Naive thymus-derived CD4-positive, alpha-beta T cell (primary cell): ENCODE results near the gene TMEM186. TPM values are rescaled to one million over a fixed set of nuclear protein-coding genes. Genes with fewer than 3 reads are reported as not detected.
A peak's percentile ranks its signal among the peaks of the same experiment; 100 is the strongest.
"Not testable (repeated sequence)": the region's sequence is repeated elsewhere in the genome, so short reads cannot be mapped to it uniquely, and the experiment has no call there.

Experiments
- ATAC-seq: fragments of 150-1000 bp; cut with Tn5 transposase; 2 replicates; pipeline ENCODE4 v1.10.0; 2021; ENCODE audit warnings: mild to moderate bottlenecking, moderate library complexity
- CTCF ChIA-PET: fragments of 350-600 bp; sonication (Branson Sonifier 250); formaldehyde crosslinking; loops from one replicate; lab custom pipeline; 2021; ENCODE audit warnings: antibody characterized with exemption; lab: Charles Lee
- POLR2A ChIA-PET: fragments of 350-600 bp; sonication (Branson Sonifier 250); formaldehyde crosslinking; loops from one replicate; lab custom pipeline; 2021; ENCODE audit warnings: antibody characterized with exemption, inconsistent platforms; lab: Charles Lee
- DNase-seq, 9 donors: peaks; one replicate each; pipeline versions ENCODE4 v3.0.0 to v3.0.0-alpha.2; 2020 to 2022; ENCODE audit warnings: mixed read lengths in 1 of 9
- H3K27ac ChIP-seq: one replicate; pipeline ENCODE4 v1.7.0; 2013; ENCODE audit warnings: mild to moderate bottlenecking, low read depth, low read length, moderate library complexity
- H3K27me3 ChIP-seq, 2 donors: one replicate each; pipeline ENCODE4 v1.7.0; 2013; ENCODE audit warnings: low read length in 2 of 2, mild to moderate bottlenecking in 2 of 2, moderate library complexity in 2 of 2; ENCODE audit not compliant: control insufficient read depth in 2 of 2, insufficient read depth in 2 of 2
- H3K36me3 ChIP-seq, 3 experiments: 1 replicate in 2 of 3; 2 replicates in 1 of 3; pipeline ENCODE4 v1.7.0; 2013; ENCODE audit warnings: low read length in 3 of 3, mild to moderate bottlenecking in 3 of 3, moderate library complexity in 1 of 3; ENCODE audit not compliant: insufficient read depth in 3 of 3, control insufficient read depth in 2 of 3
- H3K4me1 ChIP-seq, 2 donors: one replicate each; pipeline ENCODE4 v1.7.0; 2013; ENCODE audit warnings: low read length in 2 of 2, mild to moderate bottlenecking in 2 of 2, moderate library complexity in 1 of 2; ENCODE audit not compliant: control insufficient read depth in 2 of 2, insufficient read depth in 2 of 2
- H3K4me3 ChIP-seq: 2 replicates; pipeline ENCODE4 v1.7.0; 2013; ENCODE audit warnings: mild to moderate bottlenecking, low read length
- H3K9me3 ChIP-seq, 3 experiments: 1 replicate in 2 of 3; 2 replicates in 1 of 3; pipeline ENCODE4 v1.7.0; 2013; ENCODE audit warnings: low read length in 3 of 3; ENCODE audit not compliant: control insufficient read depth in 2 of 3
- H3K27ac Mint-ChIP-seq, 9 donors: one replicate each; pipeline ENCODE4 v1.8.0; 2020 to 2022; ENCODE audit warnings: mixed read lengths in 9 of 9, mild to moderate bottlenecking in 8 of 9, moderate library complexity in 5 of 9, inconsistent platforms in 2 of 9
- H3K27me3 Mint-ChIP-seq, 5 donors: one replicate each; pipeline ENCODE4 v1.8.0; 2021 to 2022; ENCODE audit warnings: mixed read lengths in 5 of 5, mild to moderate bottlenecking in 1 of 5
- H3K36me3 Mint-ChIP-seq, 5 donors: one replicate each; pipeline ENCODE4 v1.8.0; 2020 to 2022; ENCODE audit warnings: mixed read lengths in 5 of 5, mild to moderate bottlenecking in 3 of 5, inconsistent platforms in 1 of 5
- H3K4me1 Mint-ChIP-seq, 7 donors: one replicate each; pipeline ENCODE4 v1.8.0; 2020 to 2022; ENCODE audit warnings: mixed read lengths in 7 of 7, mild to moderate bottlenecking in 3 of 7, inconsistent platforms in 1 of 7
- H3K4me3 Mint-ChIP-seq, 10 donors: one replicate each; pipeline ENCODE4 v1.8.0; 2020 to 2022; ENCODE audit warnings: mild to moderate bottlenecking in 10 of 10, mixed read lengths in 10 of 10, moderate library complexity in 6 of 10, inconsistent platforms in 2 of 10
- H3K9me3 Mint-ChIP-seq, 11 donors: one replicate each; pipeline ENCODE4 v1.8.0; 2020 to 2022; ENCODE audit warnings: mixed read lengths in 11 of 11, mild to moderate bottlenecking in 4 of 11, inconsistent platforms in 1 of 11, moderate library complexity in 1 of 11
- intact Hi-C, 2 donors: fragments of 100-400 bp; cut with micrococcal nuclease; formaldehyde crosslinking; loops; one replicate each; pipeline ENCODE4 v1.15.1; 2023
- polyA plus RNA-seq, 2 donors: library from polyadenylated mRNA; unstranded; fragments of 300-500 nt; fragmentation: Illumina TruSeq; gene quantifications; one replicate each; pipeline ENCODE4 v1.2.3, GENCODE V29; 2021
- total RNA-seq, 6 experiments: library from RNA in 5 of 6; stranded (reverse) in 5 of 6; gene quantifications; 1 replicate in 5 of 6; 2 replicates in 1 of 6; pipeline ENCODE4 v1.2.3 and lab custom pipeline; 2021 to 2026

Gene TMEM186, protein sequence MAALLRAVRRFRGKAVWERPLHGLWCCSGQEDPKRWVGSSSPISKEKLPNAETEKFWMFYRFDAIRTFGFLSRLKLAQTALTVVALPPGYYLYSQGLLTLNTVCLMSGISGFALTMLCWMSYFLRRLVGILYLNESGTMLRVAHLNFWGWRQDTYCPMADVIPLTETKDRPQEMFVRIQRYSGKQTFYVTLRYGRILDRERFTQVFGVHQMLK
- 10 to 100 TPM in 3 of 5 experiments, 1 to 10 TPM in 2; 3.2 to 16.3 (median 11.3) TPM for total RNA-seq
- polyA plus RNA-seq: 10 to 100 TPM; 15.3 to 20.8 TPM
- 3.6 reads per million, percentile 19 among the genes with 10 or more reads in this experiment for total RNA-seq (lab: John Stamatoyannopoulos, UW)

GRCh38 chr16:8797364-8798173 lies at the start of gene TMEM186, which contains the start of gene PMM2:
TMEM186 (minus strand) TSS chr16:8797639; CDS start chr16:8797614, 25 bp downstream.
PMM2 (plus strand) TSS chr16:8797839; CDS start chr16:8797883, 44 bp downstream.
- H3K27me3 ChIP-seq: no peaks in the 10 kb centered on the region
- intact Hi-C loops: loop anchor here (1.0 to 5.0 kb wide), 12 partner anchors 19 to 1946 kb away; partner anchors contain the start of genes ABAT (in 2 of the 2), METTL22 (in 2 of the 2), USP7 (in 2 of the 2) and HAPSTR1 (in 1 of the 2)
- Mint-ChIP-seq H3K27ac (peak within 1 kb of the TSS; percentile 87 to 95 (median 92)), H3K4me3 (peak within 1 kb of the TSS; percentile 91 to 99 (median 96)), H3K36me3 (peaks cover 0 to 10% (median 5%) of the 10 kb centered on the region in 5 donors), H3K9me3 (no peaks in the 10 kb centered on the region), H3K27me3 (no peaks in the 10 kb centered on the region), H3K4me1 (peaks cover 19 to 71% (median 49%) of the 10 kb centered on the region in 7 donors)
- DNase-seq (peak; percentile 78 to 96 (median 93)), ATAC-seq (peak; percentile 99)
- peak within 1 kb of the TSS; percentile 90 for H3K4me3 ChIP-seq
- no peaks in the 10 kb centered on the region for H3K9me3 ChIP-seq
- H3K4me1 ChIP-seq: peaks cover 25 to 32% of the 10 kb centered on the region in 2 donors
- POLR2A ChIA-PET: interaction anchor here (0.8 to 3.9 kb wide), 5 partner anchors 20 to 294 kb away, joined by 3 to 22 read pairs (median 3); partner anchors contain the start of genes CARHSP1 and HAPSTR1
- peak within 1 kb of the TSS; percentile 86 for H3K27ac ChIP-seq
- CTCF ChIA-PET: interaction anchor here (1.8 to 1.9 kb wide), 2 partner anchors 12 to 83 kb away, joined by 4 to 6 read pairs; no protein-coding TSS in a partner anchor
- peaks cover 5 to 14% (median 8%) of the 10 kb centered on the region in 3 experiments for H3K36me3 ChIP-seq

DNA sequence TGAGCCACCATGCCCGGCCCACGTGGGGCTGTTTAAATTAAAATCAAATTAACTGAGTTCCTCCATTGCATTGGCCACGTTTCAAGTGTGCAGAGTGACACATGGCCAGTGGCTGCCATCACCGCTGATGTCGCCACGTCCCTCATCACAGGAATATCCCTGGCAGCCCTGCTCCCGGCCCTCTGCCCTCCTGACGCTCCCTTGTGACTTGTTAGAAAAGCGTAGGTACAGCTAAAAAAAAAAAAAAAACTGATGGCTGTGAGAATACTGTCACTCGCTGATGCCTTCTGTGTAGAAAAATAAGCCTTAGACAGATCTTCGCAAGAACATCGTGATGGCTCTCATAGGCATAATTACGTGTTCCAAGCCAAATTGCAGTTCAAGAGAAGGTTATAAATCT lies 49.7 kb upstream of the TMEM186 start:
- Histone ChIP-seq H3K4me1 (no peaks in the 10 kb centered on the region), H3K27ac (no peak overlapping the region), H3K27me3 (no peaks in the 10 kb centered on the region), H3K36me3 (peaks cover 0 to 34% (median 7%) of the 10 kb centered on the region in 3 experiments), H3K9me3 (no peaks in the 10 kb centered on the region), H3K4me3 (no peak overlapping the region)
- ChIA-PET CTCF (no interaction called here), POLR2A (no interaction called here)
- intact Hi-C loops: no loop called here
- Mint-ChIP-seq H3K27me3 (no peaks in the 10 kb centered on the region), H3K27ac (peak overlapping the region in 1 of 9 donors; percentile 59), H3K36me3 (peaks cover 0 to 17% (median 5%) of the 10 kb centered on the region in 5 donors), H3K9me3 (peaks cover 0 to 2% (median 0%) of the 10 kb centered on the region in 11 donors), H3K4me3 (no peak overlapping the region), H3K4me1 (peaks cover 11 to 39% (median 26%) of the 10 kb centered on the region in 7 donors)
- no peak for ATAC-seq
- no peak for DNase-seq

GRCh38 chr16:8846401-8846932 lies 49.0 kb upstream of the TMEM186 start:
- H3K4me3 Mint-ChIP-seq: no peak overlapping the region
- no peak overlapping the region for H3K27ac Mint-ChIP-seq
- ChIA-PET POLR2A (no interaction called here), CTCF (no interaction called here)
- intact Hi-C loops: no loop called here
- Histone ChIP-seq H3K4me3 (no peak overlapping the region), H3K36me3 (peaks cover 0 to 34% (median 3%) of the 10 kb centered on the region in 3 experiments), H3K4me1 (no peaks in the 10 kb centered on the region), H3K27ac (no peak overlapping the region), H3K27me3 (no peaks in the 10 kb centered on the region), H3K9me3 (no peaks in the 10 kb centered on the region)
- ATAC-seq (no peak), DNase-seq (no peak)
- H3K27me3 Mint-ChIP-seq: no peaks in the 10 kb centered on the region
- H3K36me3 Mint-ChIP-seq: peaks cover 0 to 16% (median 5%) of the 10 kb centered on the region in 5 donors
- H3K9me3 Mint-ChIP-seq: peaks cover 0 to 2% (median 0%) of the 10 kb centered on the region in 11 donors
- peaks cover 11 to 43% (median 26%) of the 10 kb centered on the region in 7 donors for H3K4me1 Mint-ChIP-seq

- CTCF ChIA-PET: interaction anchor here (0.6 kb wide), 1 partner anchor 1668 kb away, joined by 3 read pairs; no protein-coding TSS in a partner anchor
- ATAC-seq: no peak
- no peaks in the 10 kb centered on the region for H3K9me3 ChIP-seq
- H3K4me3 Mint-ChIP-seq: no peak overlapping the region
- H3K4me3 ChIP-seq: no peak overlapping the region
- peaks cover 0 to 2% (median 0%) of the 10 kb centered on the region in 11 donors for H3K9me3 Mint-ChIP-seq
- H3K27me3 ChIP-seq: no peaks in the 10 kb centered on the region
- DNase-seq: no peak
- peaks cover 11 to 42% (median 21%) of the 10 kb centered on the region in 7 donors for H3K4me1 Mint-ChIP-seq
- peak overlapping the region in 1 of 9 donors; percentile 19 for H3K27ac Mint-ChIP-seq
- H3K36me3 ChIP-seq: peaks cover 0 to 34% (median 3%) of the 10 kb centered on the region in 3 experiments
- no peak overlapping the region for H3K27ac ChIP-seq
- POLR2A ChIA-PET: no interaction called here
- H3K27me3 Mint-ChIP-seq: no peaks in the 10 kb centered on the region
- intact Hi-C loops: no loop called here
- H3K36me3 Mint-ChIP-seq: peaks cover 0 to 12% (median 4%) of the 10 kb centered on the region in 5 donors
- H3K4me1 ChIP-seq: no peaks in the 10 kb centered on the region
Measured at GRCh38 chr16:8845699-8846298, 48.4 kb upstream of the TMEM186 start.

GRCh38 chr16:8843296-8843695 lies 45.9 kb upstream of the TMEM186 start:
- intact Hi-C loops, POLR2A ChIA-PET, H3K4me3 Mint-ChIP-seq, H3K27ac ChIP-seq, H3K27me3 Mint-ChIP-seq, H3K9me3 ChIP-seq, H3K4me3 ChIP-seq, CTCF ChIA-PET, H3K36me3 Mint-ChIP-seq, H3K9me3 Mint-ChIP-seq, H3K27me3 ChIP-seq, ATAC-seq, DNase-seq, H3K4me1 ChIP-seq: not testable (repeated sequence)
- H3K36me3 ChIP-seq: peaks cover 0 to 11% (median 0%) of the 10 kb centered on the region in 3 experiments
- Mint-ChIP-seq H3K4me1 (peaks cover 5 to 33% (median 15%) of the 10 kb centered on the region in 7 donors), H3K27ac (peak overlapping the region in 5 of 9 donors; percentile 24 to 82 (median 47))

GRCh38 chr16:8842016-8842415 lies 44.6 kb upstream of the TMEM186 start:
- H3K27me3 ChIP-seq, H3K4me1 ChIP-seq, H3K36me3 ChIP-seq, H3K27ac ChIP-seq, ATAC-seq, H3K27me3 Mint-ChIP-seq, H3K4me3 Mint-ChIP-seq, POLR2A ChIA-PET, H3K9me3 Mint-ChIP-seq, H3K4me3 ChIP-seq, DNase-seq, CTCF ChIA-PET, H3K36me3 Mint-ChIP-seq, intact Hi-C loops, H3K9me3 ChIP-seq: not testable (repeated sequence)
- Mint-ChIP-seq H3K27ac (peak overlapping the region in 6 of 9 donors; percentile 3 to 60 (median 20)), H3K4me1 (peaks cover 5 to 33% (median 15%) of the 10 kb centered on the region in 7 donors)
